IMR-90 (cell line): ENCODE results near the gene PISD. TPM values are rescaled to one million over a fixed set of nuclear protein-coding genes. Genes with fewer than 3 reads are reported as not detected.
A peak's percentile ranks its signal among the peaks of the same experiment; 100 is the strongest.

ENCODE experiments used
- ATAC-seq: fragments of 200-7000 bp; cut with Tn5 transposase; 2 replicates; pipeline ENCODE4 v1.9.1; 2020; ENCODE audit warnings: low read depth, mild to moderate bottlenecking, moderate library complexity
- BruUV-seq: library from RNA; stranded (reverse); fragments of 400-500 nt; replicated peaks from 2 replicates; lab custom pipeline; 2021; lab: Mats Ljungman, UMichigan
- CTCF ChIA-PET: fragments of 300-600 bp; formaldehyde crosslinking; extraction: SDS; loops from one replicate; lab custom pipeline; 2021; ENCODE audit warnings: antibody characterized with exemption; lab: Yijun Ruan, JAX
- POLR2A ChIA-PET: fragments of 300-600 bp; sonication (Branson Sonifier 250); formaldehyde crosslinking; loops from one replicate; lab custom pipeline; 2022; ENCODE audit warnings: antibody characterized with exemption; ENCODE audit not compliant: unreplicated experiment; lab: Charles Lee
- DNase-seq: peaks from one replicate; pipeline ENCODE4 v3.0.0; 2013
- H2AFZ ChIP-seq: replicated peaks from 2 replicates; pipeline ENCODE3; 2013; ENCODE audit warnings: low read length, mild to moderate bottlenecking; ENCODE audit not compliant: poor library complexity
- H2AK5ac ChIP-seq: 2 replicates; pipeline ENCODE4 v1.6.1; 2013; ENCODE audit warnings: low read depth, low read length, inconsistent platforms
- H2AK9ac ChIP-seq: replicated peaks from 2 replicates; pipeline ENCODE3; 2013; ENCODE audit warnings: mild to moderate bottlenecking, low read depth, low read length, moderate library complexity; ENCODE audit not compliant: poor library complexity
- H2BK120ac ChIP-seq: 2 replicates; pipeline ENCODE4 v1.6.1; 2013; ENCODE audit warnings: low read depth, low read length, inconsistent platforms
- H2BK15ac ChIP-seq: 3 replicates; pipeline ENCODE4 v1.6.1; 2013; ENCODE audit warnings: low read depth, low read length, inconsistent platforms
- H2BK20ac ChIP-seq: 2 replicates; pipeline ENCODE4 v1.6.1; 2013; ENCODE audit warnings: low read depth, mild to moderate bottlenecking, inconsistent platforms, low read length, moderate library complexity
- H2BK5ac ChIP-seq: 2 replicates; pipeline ENCODE4 v1.6.1; 2013; ENCODE audit warnings: mild to moderate bottlenecking, low read depth, low read length, inconsistent platforms; ENCODE audit not compliant: poor library complexity, severe bottlenecking
- H3K14ac ChIP-seq: replicated peaks from 2 replicates; pipeline ENCODE4 v1.6.1; 2013; ENCODE audit warnings: low read depth, low read length, inconsistent platforms
- H3K18ac ChIP-seq: 2 replicates; pipeline ENCODE4 v1.6.1; 2013; ENCODE audit warnings: low read depth, low read length, control low read depth
- H3K23ac ChIP-seq: 2 replicates; pipeline ENCODE4 v1.6.1; 2013; ENCODE audit warnings: low read depth, low read length, inconsistent platforms
- H3K27ac ChIP-seq: 2 replicates; pipeline ENCODE4 v1.5.1; 2013; ENCODE audit warnings: mild to moderate bottlenecking, control low read depth, low read length; ENCODE audit not compliant: insufficient read depth
- H3K27me3 ChIP-seq: 2 replicates; pipeline ENCODE4 v1.6.1; 2013; ENCODE audit warnings: low read length; ENCODE audit not compliant: control insufficient read depth, insufficient read depth
- H3K36me3 ChIP-seq: 2 replicates; pipeline ENCODE4 v1.6.1; 2013; ENCODE audit warnings: low read length, mixed read lengths; ENCODE audit not compliant: control insufficient read depth, insufficient read depth
- H3K4ac ChIP-seq: 2 replicates; pipeline ENCODE4 v1.6.1; 2013; ENCODE audit warnings: low read depth, low read length, inconsistent platforms
- H3K4me1 ChIP-seq: 2 replicates; pipeline ENCODE4 v1.6.1; 2013; ENCODE audit warnings: low read length, mixed read lengths; ENCODE audit not compliant: control insufficient read depth, insufficient read depth
- H3K4me2 ChIP-seq: 2 replicates; pipeline ENCODE4 v1.6.1; 2013; ENCODE audit warnings: low read depth, mild to moderate bottlenecking, control low read depth, low read length, moderate library complexity
- H3K4me3 ChIP-seq: 2 replicates; pipeline ENCODE4 v1.5.1; 2013; ENCODE audit warnings: low read depth, mild to moderate bottlenecking, control low read depth, low read length, moderate library complexity; ENCODE audit not compliant: insufficient read depth
- H3K56ac ChIP-seq: 2 replicates; pipeline ENCODE4 v1.6.1; 2013; ENCODE audit warnings: low read length, inconsistent platforms; ENCODE audit not compliant: insufficient read depth; ENCODE audit errors: extremely low read depth
- H3K79me1 ChIP-seq, 2 experiments: 2 replicates each; pipeline ENCODE4 v1.6.1; 2013; ENCODE audit warnings: low read length in 2 of 2, inconsistent platforms in 1 of 2, low read depth in 1 of 2
- H3K9ac ChIP-seq: 2 replicates; pipeline ENCODE4 v1.6.1; 2013; ENCODE audit warnings: low read depth, low read length, control low read depth
- H3K9me1 ChIP-seq: 2 replicates; pipeline ENCODE4 v1.6.1; 2013; ENCODE audit warnings: low read length, inconsistent platforms; ENCODE audit not compliant: insufficient read depth
- H3K9me3 ChIP-seq: 2 replicates; pipeline ENCODE4 v1.6.1; 2013; ENCODE audit warnings: low read length; ENCODE audit not compliant: control insufficient read depth, insufficient read depth
- H4K20me1 ChIP-seq: 2 replicates; pipeline ENCODE4 v1.6.1; 2013; ENCODE audit warnings: low read length, inconsistent platforms; ENCODE audit not compliant: insufficient read depth
- H4K5ac ChIP-seq: 2 replicates; pipeline ENCODE4 v1.6.1; 2013; ENCODE audit warnings: mild to moderate bottlenecking, low read depth, low read length, control low read depth
- H4K8ac ChIP-seq, 2 experiments: 2 replicates each; pipeline ENCODE4 v1.6.1; 2013; ENCODE audit warnings: low read depth in 2 of 2, low read length in 2 of 2, control low read depth in 1 of 2, inconsistent platforms in 1 of 2
- H4K91ac ChIP-seq: 2 replicates; pipeline ENCODE4 v1.6.1; 2013; ENCODE audit warnings: low read depth, low read length, inconsistent platforms; ENCODE audit not compliant: insufficient read depth
- CEBPB ChIP-seq: IDR thresholded peaks from 2 replicates; pipeline ENCODE4 v1.6.1; 2012; ENCODE audit warnings: low read depth, low read length, improper control_type of control experiment
- ELK1 ChIP-seq: fragments of 150-350 bp; IDR thresholded peaks from 2 replicates; pipeline ENCODE4 v1.6.1; 2016; ENCODE audit warnings: low read depth, mild to moderate bottlenecking, low read length, moderate library complexity, borderline replicate concordance
- FOS ChIP-seq: fragments of 150-350 bp; IDR thresholded peaks from 2 replicates; pipeline ENCODE4 v1.6.1; 2016; ENCODE audit warnings: low read depth, low read length
- MAFK ChIP-seq: IDR thresholded peaks from 2 replicates; pipeline ENCODE4 v1.6.1; 2012; ENCODE audit warnings: low read depth, low read length, improper control_type of control experiment
- MAZ ChIP-seq: IDR thresholded peaks from 2 replicates; pipeline ENCODE4 v1.6.1; 2012; ENCODE audit warnings: low read depth, mild to moderate bottlenecking, low read length, improper control_type of control experiment, moderate library complexity, borderline replicate concordance
- MXI1 ChIP-seq: IDR thresholded peaks from 2 replicates; pipeline ENCODE4 v1.6.1; 2012; ENCODE audit warnings: low read depth, mild to moderate bottlenecking, low read length, moderate library complexity, borderline replicate concordance
- NFE2L2 ChIP-seq: fragments of 150-350 bp; IDR thresholded peaks from 2 replicates; pipeline ENCODE4 v1.6.1; 2016; ENCODE audit warnings: low read depth, mild to moderate bottlenecking, low read length
- RCOR1 ChIP-seq: IDR thresholded peaks from 2 replicates; pipeline ENCODE4 v1.6.1; 2012; ENCODE audit warnings: mild to moderate bottlenecking, low read length, improper control_type of control experiment; ENCODE audit not compliant: insufficient replicate concordance
- RFX5 ChIP-seq: IDR thresholded peaks from 2 replicates; pipeline ENCODE4 v1.8.0; 2012; ENCODE audit warnings: low read depth, mild to moderate bottlenecking, low read length, moderate library complexity
- SMC3 ChIP-seq: fragments of 150-350 bp; IDR thresholded peaks from 2 replicates; pipeline ENCODE4 v1.6.1; 2016; ENCODE audit warnings: low read depth, mild to moderate bottlenecking, antibody characterized with exemption, low read length, moderate library complexity
- USF2 ChIP-seq: fragments of 150-350 bp; IDR thresholded peaks from 2 replicates; pipeline ENCODE4 v1.6.1; 2017; ENCODE audit warnings: mild to moderate bottlenecking, antibody characterized with exemption, low read length, low read depth
- WGBS, 2 experiments: methylation state at CpG; one replicate each; pipeline versions ENCODE4 v1.1.5 to v1.1.7; 2013; ENCODE audit warnings: missing lambda C conversion rate in 2 of 2; ENCODE audit not compliant: insufficient read length in 1 of 2; ENCODE audit errors: extremely low coverage in 2 of 2; 5-methylcytosine and 5-hydroxymethylcytosine counted together
- dilution Hi-C: fragments of 300-500 bp; cut with HindIII; formaldehyde crosslinking; loops from one replicate; pipeline ENCODE4 v1.14.3; 2018; ENCODE audit warnings: low sequenced_read_pairs; ENCODE audit not compliant: unreplicated experiment
- in situ Hi-C: fragments of 300-500 bp; cut with MboI; formaldehyde crosslinking; loops from 3 replicates; pipeline ENCODE4 v1.14.3; 2019; ENCODE audit warnings: low sequenced_read_pairs, inconsistent platforms, mixed read lengths
- intact Hi-C: fragments of 100-400 bp; cut with micrococcal nuclease; formaldehyde crosslinking; loops from 2 replicates; pipeline ENCODE4 v1.10.0; 2022
- polyA plus RNA-seq, 3 experiments: library from polyadenylated mRNA; depleted of rRNA; stranded (reverse); fragments of >200 nt; gene quantifications; 2 replicates each; pipeline ENCODE4 v1.2.3, GENCODE V29; 2012; ENCODE audit warnings: low replicate concordance in 1 of 3
- total RNA-seq: library from RNA; depleted of rRNA; stranded (reverse); fragments of >200 nt; gene quantifications from 2 replicates; pipeline ENCODE4 v1.2.3, GENCODE V29; 2012

Gene PISD
- total and polyA plus RNA-seq, 2 of the 4 experiments (the other 2 are of a cell fraction): 34.1 to 48.8 TPM

GRCh38 chr22:31610611-31611010 lies 51.4 kb downstream of the PISD start:
- Histone ChIP-seq H3K27me3 (no peaks in the 10 kb centered on the region), H2AK9ac (no peak overlapping the region), H2BK120ac (no peak overlapping the region), H2BK15ac (no peak overlapping the region), H2AFZ (no peak overlapping the region), H3K4me2 (no peak overlapping the region), H3K56ac (no peak overlapping the region), H2BK5ac (no peak overlapping the region), H3K23ac (no peak overlapping the region), H3K27ac (no peak overlapping the region), H3K9ac (no peak overlapping the region), H4K91ac (no peak overlapping the region), H4K8ac (0 out of 4 replicates have a peak overlapping the region, but pooled peaks of 1 of the 2 experiments have one; percentile 8), H2BK20ac (no peak overlapping the region), H3K9me1 (peaks cover 6% of the 10 kb centered on the region; the same call in 1 of the 2 replicates), H3K18ac (no peak overlapping the region), H3K36me3 (peaks cover 3% of the 10 kb centered on the region; the same call in 1 of the 2 replicates), H4K5ac (no peak overlapping the region), H3K79me1 (no peaks in the 10 kb centered on the region), H3K14ac (0 out of 2 replicates have a peak overlapping the region, but pooled peaks have one; percentile 5), H3K4me1 (peaks cover 8% of the 10 kb centered on the region; the same call in 1 of the 2 replicates), H3K9me3 (no peaks in the 10 kb centered on the region), H2AK5ac (no peak overlapping the region), H4K20me1 (no peaks in the 10 kb centered on the region), H3K4ac (no peak overlapping the region), H3K4me3 (no peak overlapping the region)
- CTCF ChIA-PET: no interaction called here
- no peak for DNase-seq
- ATAC-seq: no peak
- 89% methylated on average over 3 of the region's 6 CpGs; no CpG with 5 or more reads in 1 of the 2 experiments for WGBS, 2 experiments
- POLR2A ChIA-PET: no interaction called here
- dilution Hi-C loops (no loop called here), in situ Hi-C loops (no loop called here), intact Hi-C loops (no loop called here)
- no peak for TF ChIP-seq RFX5
- TF ChIP-seq MAFK: no peak
- TF ChIP-seq SMC3: no peak
- TF ChIP-seq FOS: no peak
- no peak for TF ChIP-seq RCOR1
- TF ChIP-seq MXI1: no peak
- no peak for TF ChIP-seq NFE2L2
- no peak for TF ChIP-seq CEBPB
- TF ChIP-seq USF2: no peak
- no peak for TF ChIP-seq ELK1
- no peak for TF ChIP-seq MAZ
- BruUV-seq: no TSS peak
